Activated CD8-positive, alpha-beta memory T cell treated with anti-CD3 and anti-CD28 coated beads, Interleukin-2, amount 10 ng/mL, durations not matched to agents 7 days and 5 days (primary cell): ENCODE data around the gene EMC10. TPM values are rescaled to one million over a fixed set of nuclear protein-coding genes. Genes with fewer than 3 reads are reported as not detected.
"Not testable (repeated sequence)": the region's sequence is repeated elsewhere in the genome, so short reads cannot be mapped to it uniquely, and the experiment has no call there.

ENCODE experiments used
- ATAC-seq: fragments of 150-1000 bp; cut with Tn5 transposase; one replicate; pipeline ENCODE4 v1.10.0; 2021; ENCODE audit warnings: moderate library complexity
- CTCF ChIA-PET: fragments of 350-600 bp; sonication (Branson Sonifier 250); formaldehyde crosslinking; loops from one replicate; lab custom pipeline; 2021; ENCODE audit warnings: antibody characterized with exemption; lab: Charles Lee
- DNase-seq: peaks from one replicate; pipeline ENCODE4 v3.0.0-alpha.2; 2020
- H3K27ac Mint-ChIP-seq: one replicate; pipeline ENCODE4 v1.8.0; 2021; ENCODE audit warnings: mild to moderate bottlenecking, mixed read lengths
- H3K27me3 Mint-ChIP-seq: one replicate; pipeline ENCODE4 v1.8.0; 2021; ENCODE audit warnings: mixed read lengths
- H3K36me3 Mint-ChIP-seq: one replicate; pipeline ENCODE4 v1.8.0; 2021; ENCODE audit warnings: mild to moderate bottlenecking, mixed read lengths
- H3K4me1 Mint-ChIP-seq: one replicate; pipeline ENCODE4 v1.8.0; 2021; ENCODE audit warnings: mixed read lengths
- H3K4me3 Mint-ChIP-seq: one replicate; pipeline ENCODE4 v1.8.0; 2021; ENCODE audit warnings: mild to moderate bottlenecking, moderate library complexity, mixed read lengths
- H3K9me3 Mint-ChIP-seq: one replicate; pipeline ENCODE4 v1.8.0; 2022; ENCODE audit warnings: low read depth, mixed read lengths
- total RNA-seq, 2 experiments: library from RNA; stranded (reverse); gene quantifications; one replicate each; pipeline ENCODE4 v1.2.3, GENCODE V29; 2021

Gene EMC10
- total RNA-seq, 2 experiments from 2014 or later, result 47.8 to 57.2 TPM

- Mint-ChIP-seq H3K9me3 (no peaks in the 10 kb centered on the region), H3K27ac (no peak overlapping the region), H3K27me3 (peaks cover 5% of the 10 kb centered on the region), H3K4me3 (no peak overlapping the region), H3K36me3 (no peaks in the 10 kb centered on the region), H3K4me1 (no peaks in the 10 kb centered on the region)
- DNase-seq, result no peak
- no peak for ATAC-seq
- CTCF ChIA-PET, result no interaction called here
Observed at GRCh38 chr19:50520822-50521465, 44.6 kb downstream of the EMC10 start.

DNA sequence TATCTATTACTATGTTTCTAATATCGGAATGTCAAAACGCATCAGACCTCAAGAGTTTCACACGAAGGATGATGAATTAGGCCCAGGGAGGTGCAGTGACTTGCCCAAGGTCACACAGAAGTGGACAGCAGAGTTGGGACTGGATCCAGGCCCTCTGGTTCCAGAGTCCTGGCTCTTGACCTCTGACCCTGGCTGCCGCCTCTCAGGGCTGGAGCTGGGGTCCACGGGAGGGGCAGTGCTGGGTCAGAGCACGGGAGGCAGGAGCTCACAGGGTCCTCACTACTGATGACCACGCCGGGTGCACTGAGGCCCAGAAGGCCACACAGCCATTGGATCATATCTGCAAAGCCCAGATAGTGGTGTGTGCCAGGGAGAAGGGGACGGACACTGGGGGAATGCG lies 46.6 kb downstream of the EMC10 start:
- H3K4me3 Mint-ChIP-seq, result no peak overlapping the region
- H3K4me1 Mint-ChIP-seq, result no peaks in the 10 kb centered on the region
- ATAC-seq (no peak), DNase-seq (no peak)
- CTCF ChIA-PET, result no interaction called here
- H3K27ac Mint-ChIP-seq, result no peak overlapping the region
- H3K27me3 Mint-ChIP-seq, result no peaks in the 10 kb centered on the region
- no peaks in the 10 kb centered on the region for H3K36me3 Mint-ChIP-seq
- H3K9me3 Mint-ChIP-seq, result no peaks in the 10 kb centered on the region

- H3K9me3 Mint-ChIP-seq, H3K36me3 Mint-ChIP-seq, H3K27me3 Mint-ChIP-seq, H3K4me3 Mint-ChIP-seq, ATAC-seq, H3K4me1 Mint-ChIP-seq, DNase-seq, H3K27ac Mint-ChIP-seq: not testable (repeated sequence)
- CTCF ChIA-PET, result interaction anchor here (0.7 to 1.4 kb wide), 2 partner anchors 10 to 28 kb away, joined by 3 to 5 read pairs; no protein-coding TSS in a partner anchor
Observed at GRCh38 chr19:50528052-50528451, 51.7 kb downstream of the EMC10 start.

- no peak for ATAC-seq
- H3K27me3 Mint-ChIP-seq, result peaks cover 5% of the 10 kb centered on the region
Observed at GRCh38 chr19:50531171-50531612, 54.9 kb downstream of the EMC10 start.

DNA sequence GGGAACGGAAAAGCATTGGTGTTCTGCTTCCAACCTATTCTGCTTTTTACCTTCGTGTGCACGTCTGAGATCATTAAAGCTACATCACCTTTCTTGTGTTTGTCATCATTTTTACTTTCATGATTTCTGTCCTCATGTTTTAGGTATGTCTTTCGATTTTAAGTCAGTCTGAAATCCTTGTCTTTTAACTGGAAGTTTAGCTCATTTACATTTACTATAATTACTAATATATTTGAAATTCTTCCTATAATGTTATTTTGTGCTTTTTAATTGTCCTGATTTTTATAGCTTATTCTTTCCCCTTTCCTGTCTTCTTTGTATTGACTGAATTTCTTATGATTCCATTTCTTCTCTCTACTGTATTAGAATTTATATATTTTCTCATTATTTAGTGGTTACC lies 56.6 kb downstream of the EMC10 start:
- Mint-ChIP-seq H3K36me3 (no peaks in the 10 kb centered on the region), H3K27ac (no peak overlapping the region), H3K27me3 (peaks cover 5% of the 10 kb centered on the region), H3K4me1 (no peaks in the 10 kb centered on the region), H3K4me3 (no peak overlapping the region), H3K9me3 (no peaks in the 10 kb centered on the region)
- no peak for ATAC-seq
- DNase-seq, result no peak
- CTCF ChIA-PET, result interaction anchor here (2.3 kb wide), 1 partner anchor 24 kb away, joined by 10 read pairs; no protein-coding TSS in a partner anchor

More at GRCh38 chr19:50531171-50531612, 54.9 kb downstream of the EMC10 start:
- Mint-ChIP-seq H3K36me3 (no peaks in the 10 kb centered on the region), H3K9me3 (no peaks in the 10 kb centered on the region), H3K4me1 (no peaks in the 10 kb centered on the region), H3K4me3 (no peak overlapping the region), H3K27ac (no peak overlapping the region)
- CTCF ChIA-PET, result no interaction called here
- no peak for DNase-seq

DNA sequence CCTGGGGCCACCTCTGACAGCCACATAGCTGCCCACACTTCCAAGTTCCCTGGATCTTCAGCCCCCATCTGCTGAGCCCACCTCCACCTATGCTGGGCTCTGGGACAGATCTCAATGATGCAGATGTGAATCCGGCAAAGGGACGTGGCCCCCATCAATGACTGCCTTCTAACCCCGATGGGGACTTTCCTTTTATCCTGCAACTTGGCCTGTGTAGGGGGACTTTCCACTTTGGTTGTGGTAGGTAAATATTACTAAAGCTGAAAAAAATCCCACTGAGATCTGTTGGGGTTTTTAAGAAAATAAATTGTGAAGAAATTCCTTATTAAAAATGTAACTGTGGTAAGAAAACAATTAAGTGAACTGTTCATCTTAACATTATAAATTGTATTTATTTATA lies 58.2 kb downstream of the EMC10 start:
- H3K4me3 Mint-ChIP-seq, result no peak overlapping the region
- ATAC-seq (no peak), DNase-seq (no peak)
- H3K36me3 Mint-ChIP-seq, result no peaks in the 10 kb centered on the region
- no peaks in the 10 kb centered on the region for H3K9me3 Mint-ChIP-seq
- H3K4me1 Mint-ChIP-seq, result no peaks in the 10 kb centered on the region
- CTCF ChIA-PET, result interaction anchor here (1.5 to 2.3 kb wide), 2 partner anchors 23 to 388 kb away, joined by 3 to 10 read pairs; no protein-coding TSS in a partner anchor
- no peak overlapping the region for H3K27ac Mint-ChIP-seq
- peaks cover 5% of the 10 kb centered on the region for H3K27me3 Mint-ChIP-seq

DNA sequence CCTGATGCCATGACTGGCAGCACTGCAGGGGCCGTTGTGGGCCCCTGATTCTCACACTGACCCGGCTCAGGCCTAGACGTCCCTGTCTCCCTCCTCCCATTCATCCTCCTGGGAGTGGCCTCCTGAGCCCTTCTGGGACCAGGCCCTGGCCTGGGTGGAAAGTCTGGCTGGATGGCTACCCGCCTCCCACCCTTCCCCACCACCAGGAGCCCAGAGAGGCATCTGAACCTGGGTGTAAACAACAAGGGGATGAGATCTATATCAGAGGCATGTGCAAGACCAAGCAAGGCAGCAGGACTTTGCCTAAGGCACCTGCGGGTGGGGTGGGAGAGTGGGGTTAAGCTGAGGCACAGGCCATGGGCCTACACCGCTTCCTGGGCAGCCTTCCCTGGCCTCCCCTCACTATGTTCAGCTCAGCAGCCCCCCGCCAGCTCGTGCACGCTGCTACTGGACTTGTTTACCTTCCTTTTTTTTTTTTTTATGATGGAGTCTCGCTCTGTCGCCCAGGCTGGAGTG lies 59.4 kb downstream of the EMC10 start:
- Mint-ChIP-seq H3K9me3 (no peaks in the 10 kb centered on the region), H3K4me1 (no peaks in the 10 kb centered on the region), H3K4me3 (no peak overlapping the region), H3K36me3 (no peaks in the 10 kb centered on the region), H3K27ac (no peak overlapping the region), H3K27me3 (peaks cover 5% of the 10 kb centered on the region)
- CTCF ChIA-PET, result interaction anchor here (0.6 to 3.8 kb wide), 3 partner anchors 22 to 387 kb away, joined by 3 to 48 read pairs (median 3); no protein-coding TSS in a partner anchor
- no peak for DNase-seq
- no peak for ATAC-seq

DNA sequence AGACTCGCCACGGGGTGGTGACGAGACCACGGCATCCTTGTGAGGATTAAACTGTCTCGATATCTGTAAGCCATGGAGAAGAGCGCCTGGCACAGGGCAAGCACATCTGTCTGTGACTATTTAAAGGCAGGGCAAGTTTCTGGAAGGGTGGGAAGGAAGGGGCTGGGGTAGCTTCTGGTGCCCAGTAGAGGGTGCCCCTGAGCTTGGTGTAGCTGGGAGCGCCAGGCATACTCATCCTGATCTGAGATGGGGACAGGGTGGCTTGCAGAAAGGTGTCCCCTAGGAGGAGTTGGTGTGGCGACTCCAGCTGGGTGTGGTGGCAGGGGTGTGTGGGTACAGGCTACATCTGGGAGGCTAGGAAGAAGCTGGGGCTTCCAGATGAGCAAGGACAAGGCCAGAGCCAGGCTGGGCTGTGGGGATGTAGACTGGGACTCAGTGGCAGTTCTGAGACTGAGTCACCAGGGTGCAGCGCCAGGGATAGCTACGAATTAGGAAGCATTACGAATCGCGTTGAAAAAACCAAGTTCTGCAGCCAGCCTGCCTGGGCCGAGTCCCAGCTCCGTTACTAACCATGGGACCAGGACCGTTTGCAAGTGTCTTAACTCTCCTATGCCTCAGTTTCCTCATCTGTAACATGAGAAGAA lies 60.5 kb downstream of the EMC10 start:
- no peak overlapping the region for H3K27ac Mint-ChIP-seq
- no peaks in the 10 kb centered on the region for H3K4me1 Mint-ChIP-seq
- ATAC-seq (no peak), DNase-seq (no peak)
- H3K36me3 Mint-ChIP-seq, result no peaks in the 10 kb centered on the region
- H3K9me3 Mint-ChIP-seq, result no peaks in the 10 kb centered on the region
- H3K27me3 Mint-ChIP-seq, result peaks cover 5% of the 10 kb centered on the region
- no peak overlapping the region for H3K4me3 Mint-ChIP-seq
- CTCF ChIA-PET, result interaction anchor here (1.2 to 4.2 kb wide), 6 partner anchors 17 to 385 kb away, joined by 3 to 48 read pairs (median 6); partner anchors contain the start of gene JOSD2

DNA sequence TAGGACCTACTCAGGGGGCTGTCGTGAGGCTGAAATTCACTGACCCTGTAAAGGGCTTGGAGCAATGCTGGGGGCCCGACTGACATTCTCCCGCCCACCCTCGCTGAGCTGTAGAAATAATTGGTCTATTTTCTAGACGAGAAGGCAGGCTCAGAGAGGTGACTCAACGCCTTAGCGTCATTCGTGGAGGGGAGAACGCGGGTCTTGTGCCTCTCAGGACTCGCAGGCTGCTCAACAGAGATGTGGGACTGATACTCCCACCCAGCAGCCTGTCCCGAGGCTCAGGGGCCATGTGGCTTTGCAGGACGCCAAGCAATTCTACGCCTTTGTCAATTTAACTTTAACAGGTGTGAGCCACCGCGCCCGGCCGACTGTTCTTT lies 61.0 kb downstream of the EMC10 start:
- Mint-ChIP-seq H3K27ac (no peak overlapping the region), H3K9me3 (no peaks in the 10 kb centered on the region), H3K36me3 (no peaks in the 10 kb centered on the region), H3K4me1 (no peaks in the 10 kb centered on the region), H3K4me3 (no peak overlapping the region), H3K27me3 (peaks cover 3% of the 10 kb centered on the region)
- no peak for DNase-seq
- CTCF ChIA-PET, result interaction anchor here (0.6 to 4.2 kb wide), 10 partner anchors 12 to 889 kb away, joined by 3 to 48 read pairs (median 4); partner anchors contain the start of gene JOSD2
- no peak for ATAC-seq

GRCh38 chr19:50537769-50538230 lies 61.5 kb downstream of the EMC10 start:
- CTCF ChIA-PET, result interaction anchor here (0.6 to 4.2 kb wide), 14 partner anchors 10 to 889 kb away, joined by 3 to 48 read pairs (median 4); partner anchors contain the start of gene JOSD2
- Mint-ChIP-seq H3K4me3 (no peak overlapping the region), H3K9me3 (no peaks in the 10 kb centered on the region), H3K36me3 (no peaks in the 10 kb centered on the region), H3K27me3 (no peaks in the 10 kb centered on the region), H3K27ac (no peak overlapping the region), H3K4me1 (no peaks in the 10 kb centered on the region)
- peak; percentile 71 for DNase-seq
- ATAC-seq, result peak; percentile 57

Other genes with a start within 250 kb of the EMC10 start
- 1 to 10 TPM; 1.3 to 2.3 TPM for gene KCNC3, start 147.1 kb upstream of the EMC10 start, total RNA-seq
- gene NAPSA, start 110.9 kb upstream of the EMC10 start, total RNA-seq, result 1 to 10 TPM; 5.3 to 8.8 TPM
- 10 to 100 TPM; 62.2 to 69.8 TPM for gene NR1H2, start 100.0 kb upstream of the EMC10 start, total RNA-seq
- 100 to 1,000 TPM; 158 to 215 TPM for gene POLD1, start 92.2 kb upstream of the EMC10 start, total RNA-seq
- under 1 TPM; 0.23 to 0.66 TPM for gene SPIB, start 57.6 kb upstream of the EMC10 start, total RNA-seq
- not detected for gene MYBPC2, start 43.6 kb upstream of the EMC10 start, total RNA-seq
- not detected for gene GARIN5A, start 341 bp downstream of the EMC10 start, total RNA-seq
- gene JOSD2, start 34.7 kb downstream of the EMC10 start, total RNA-seq, result 10 to 100 TPM; 40.2 to 41.7 TPM
- gene ASPDH, start 37.4 kb downstream of the EMC10 start, total RNA-seq, result not detected
- gene LRRC4B, start 91.9 kb downstream of the EMC10 start, total RNA-seq, result not detected
- not detected for gene SYT3, start 163.4 kb downstream of the EMC10 start, total RNA-seq
- under 1 TPM in 1 of 2 experiments, not detected in 1; 0.70 TPM for gene C19orf81, start 172.9 kb downstream of the EMC10 start, total RNA-seq
- not detected for gene SHANK1, start 243.3 kb downstream of the EMC10 start, total RNA-seq
- gene CLEC11A, start 246.9 kb downstream of the EMC10 start, total RNA-seq, result under 1 TPM; 0.61 to 0.89 TPM